Upper lobe of left lung (tissue), 6 donors: ENCODE data around the gene SMARCA1. TPM values are rescaled to one million over a fixed set of nuclear protein-coding genes. Genes with fewer than 3 reads are reported as not detected.

ENCODE experiments used
- ATAC-seq, 2 donors: fragments of 200-7000 bp; cut with Tn5 transposase; one replicate each; pipeline ENCODE4 v1.9.1; 2022; ENCODE audit warnings: mild to moderate bottlenecking in 2 of 2, moderate library complexity in 2 of 2; ENCODE audit not compliant: low FRiP score in 2 of 2
- DNase-seq, 2 donors: peaks; one replicate each; pipeline ENCODE4 v3.0.0-alpha.2; 2019 to 2020
- H3K27ac ChIP-seq, 4 donors: fragments of 200-600 bp; sonication (generic); one replicate each; pipeline ENCODE4 v1.5.1; 2016 to 2019
- H3K27me3 ChIP-seq, 4 donors: fragments of 200-600 bp; sonication (generic); one replicate each; pipeline ENCODE4 v1.5.1; 2017 to 2019
- H3K36me3 ChIP-seq, 4 donors: fragments of 200-600 bp; sonication (generic); one replicate each; pipeline ENCODE4 v1.5.1; 2016 to 2019
- H3K4me1 ChIP-seq, 4 donors: fragments of 200-600 bp; sonication (generic); one replicate each; pipeline ENCODE4 v1.5.1; 2018 to 2019
- H3K4me3 ChIP-seq, 4 donors: fragments of 200-600 bp; sonication (generic); one replicate each; pipeline ENCODE4 v1.5.1; 2017 to 2019; ENCODE audit warnings: mild to moderate bottlenecking in 2 of 4, moderate library complexity in 1 of 4
- H3K9me3 ChIP-seq, 4 donors: fragments of 200-600 bp; sonication (generic); one replicate each; pipeline ENCODE4 v1.5.1; 2018 to 2019
- CTCF ChIP-seq, 6 experiments: fragments of 450-650 bp in 4 of 6; fragments of 200-600 bp in 2 of 6; sonication (generic) in 2 of 6; IDR thresholded peaks; one replicate each; pipeline ENCODE4 v1.5.1; 2016 to 2019; ENCODE audit warnings: antibody characterized with exemption in 6 of 6
- EP300 ChIP-seq, 4 donors: sonication (generic); formaldehyde crosslinking; IDR thresholded peaks; one replicate each; pipeline ENCODE4 v1.5.1; 2017; ENCODE audit warnings: antibody characterized with exemption in 4 of 4, control low read depth in 2 of 4
- POLR2A ChIP-seq, 4 donors: fragments of 450-650 bp; IDR thresholded peaks; one replicate each; pipeline ENCODE4 v1.5.1; 2016 to 2017; ENCODE audit warnings: antibody characterized with exemption in 4 of 4, mild to moderate bottlenecking in 2 of 4
- POLR2AphosphoS5 ChIP-seq, 2 donors: sonication (generic); formaldehyde crosslinking; IDR thresholded peaks; one replicate each; pipeline ENCODE4 v1.5.1; 2017; ENCODE audit warnings: antibody characterized with exemption in 2 of 2
- WGBS, 2 donors: methylation state at CpG; one replicate each; pipeline ENCODE4 v1.1.5; 2017 to 2018; 5-methylcytosine and 5-hydroxymethylcytosine counted together
- total RNA-seq, 6 donors: library from RNA; depleted of rRNA in 4 of 6; stranded (reverse); fragments of >200 nt in 4 of 6; gene quantifications; one replicate each; pipeline versions ENCODE4 v1.1.0 to v1.2.1, GENCODE V29; 2016 to 2021
- donor health status: DM: no; HTN: no; CAD: no; lungs with moderate emphysema.
- donor health status: DM: no; HTN: yes; CAD: no; lungs with severe emphysema.

The SMARCA1 gene
- total RNA-seq, 6 donors from 2014 or later: 18.3 to 44.7 (median 29.5) TPM

GRCh38 chrX:129522184-129523078 lies 859 bp downstream of the SMARCA1 start:
- Histone ChIP-seq H3K27me3 (peaks cover 0 to 4% (median 0%) of the 10 kb centered on the region in 4 donors), H3K4me3 (peak overlapping the region; percentile 59 to 88 (median 67)), H3K4me1 (peaks cover 0 to 10% (median 0%) of the 10 kb centered on the region in 4 donors), H3K27ac (peak overlapping the region; percentile 70 to 88 (median 84)), H3K9me3 (no peaks in the 10 kb centered on the region), H3K36me3 (no peaks in the 10 kb centered on the region)
- WGBS, 2 donors: 5 to 40% methylated on average over 7 to 35 of the region's 56 CpGs
- DNase-seq (peak; percentile 73 to 85), ATAC-seq (peak; percentile 71 to 86)
- TF ChIP-seq POLR2A (IDR thresholded peaks at IDR 0.05) (no peak), CTCF (IDR thresholded peaks at IDR 0.05) (no peak), POLR2AphosphoS5 (IDR thresholded peaks at IDR 0.05) (no peak), EP300 (IDR thresholded peaks at IDR 0.05) (no peak)

GRCh38 chrX:129520151-129520550 lies 3.1 kb downstream of the SMARCA1 start:
- ATAC-seq (no peak), DNase-seq (no peak)
- no peak for TF ChIP-seq POLR2A (IDR thresholded peaks at IDR 0.05)
- no peak for TF ChIP-seq POLR2AphosphoS5 (IDR thresholded peaks at IDR 0.05)
- no peak for TF ChIP-seq CTCF (IDR thresholded peaks at IDR 0.05)
- no peak for TF ChIP-seq EP300 (IDR thresholded peaks at IDR 0.05)
- Histone ChIP-seq H3K4me1 (peaks cover 0 to 10% (median 0%) of the 10 kb centered on the region in 4 donors), H3K27ac (no peak overlapping the region), H3K36me3 (peaks cover 0 to 4% (median 0%) of the 10 kb centered on the region in 4 donors), H3K4me3 (no peak overlapping the region), H3K27me3 (peaks cover 0 to 4% (median 0%) of the 10 kb centered on the region in 4 donors), H3K9me3 (no peaks in the 10 kb centered on the region)
- 55 to 68% methylated on average over 3 of the region's 3 CpGs for WGBS, 2 donors

- H3K27ac ChIP-seq: no peak overlapping the region
- no peak overlapping the region for H3K4me3 ChIP-seq
- no peak for TF ChIP-seq POLR2AphosphoS5 (IDR thresholded peaks at IDR 0.05)
- ATAC-seq (no peak), DNase-seq (no peak)
- WGBS, 2 donors: 58 to 81% methylated on average over 3 of the region's 3 CpGs
- peaks cover 0 to 7% (median 0%) of the 10 kb centered on the region in 4 donors for H3K36me3 ChIP-seq
- no peaks in the 10 kb centered on the region for H3K27me3 ChIP-seq
- peaks cover 0 to 4% (median 0%) of the 10 kb centered on the region in 4 donors for H3K4me1 ChIP-seq
- no peaks in the 10 kb centered on the region for H3K9me3 ChIP-seq
These were observed 6.9 kb downstream of the SMARCA1 start for GRCh38 chrX:129516402-129516801.

- TF ChIP-seq CTCF (IDR thresholded peaks at IDR 0.05): no peak
- no peak for TF ChIP-seq POLR2AphosphoS5 (IDR thresholded peaks at IDR 0.05)
- TF ChIP-seq POLR2A (IDR thresholded peaks at IDR 0.05): no peak
- TF ChIP-seq EP300 (IDR thresholded peaks at IDR 0.05): no peak
These were observed 10.9 kb downstream of the SMARCA1 start for GRCh38 chrX:129512409-129512808.

GRCh38 chrX:129511689-129512088 lies 11.6 kb downstream of the SMARCA1 start:
- Histone ChIP-seq H3K9me3 (no peaks in the 10 kb centered on the region), H3K4me3 (no peak overlapping the region), H3K27ac (no peak overlapping the region), H3K27me3 (no peaks in the 10 kb centered on the region), H3K36me3 (peaks cover 0 to 11% (median 2%) of the 10 kb centered on the region in 4 donors), H3K4me1 (no peaks in the 10 kb centered on the region)
- DNase-seq (no peak), ATAC-seq (no peak)
- no peak for TF ChIP-seq CTCF (IDR thresholded peaks at IDR 0.05)
- TF ChIP-seq EP300 (IDR thresholded peaks at IDR 0.05): no peak
- TF ChIP-seq POLR2AphosphoS5 (IDR thresholded peaks at IDR 0.05): no peak
- TF ChIP-seq POLR2A (IDR thresholded peaks at IDR 0.05): no peak
- WGBS, 2 donors: 77 to 95% methylated on average over 5 of the region's 5 CpGs

More at GRCh38 chrX:129512409-129512808, 10.9 kb downstream of the SMARCA1 start:
- no peak overlapping the region for H3K4me3 ChIP-seq
- H3K27ac ChIP-seq: no peak overlapping the region
- no peaks in the 10 kb centered on the region for H3K4me1 ChIP-seq
- H3K27me3 ChIP-seq: no peaks in the 10 kb centered on the region
- peaks cover 0 to 10% (median 1%) of the 10 kb centered on the region in 4 donors for H3K36me3 ChIP-seq
- ATAC-seq (no peak), DNase-seq (no peak)
- 87 to 94% methylated on average over 2 of the region's 2 CpGs for WGBS, 2 donors
- H3K9me3 ChIP-seq: no peaks in the 10 kb centered on the region
